ENCODE results near the gene CLIP3.

- TF ChIP-seq POLR2A (IDR thresholded peaks at IDR 0.05; ENCODE audit: low read depth, low read length) (no peak), TAF1 (IDR thresholded peaks at IDR 0.05; ENCODE audit: borderline replicate concordance, low read depth, low read length) (no peak), POLR2AphosphoS5 (IDR thresholded peaks at IDR 0.05; ENCODE audit: low read depth, low read length) (no peak)
Measured at GRCh38 chr19:36009633-36010379, 22.9 kb downstream of the CLIP3 start.

Measured in GM12892 (cell line).